NCI-H446 treated with DMSO at 0.1 percent for 48 hours (cell line): ENCODE results near the gene ABCB9.

Source experiments
- DNase-seq: peaks from one replicate; lab custom pipeline; 2025; lab: John Stamatoyannopoulos, UW

ABCB9 gene

GRCh38 chr12:122994781-122995502 lies 28.7 kb upstream of the ABCB9 start:
- DNase-seq = no peak

DNA sequence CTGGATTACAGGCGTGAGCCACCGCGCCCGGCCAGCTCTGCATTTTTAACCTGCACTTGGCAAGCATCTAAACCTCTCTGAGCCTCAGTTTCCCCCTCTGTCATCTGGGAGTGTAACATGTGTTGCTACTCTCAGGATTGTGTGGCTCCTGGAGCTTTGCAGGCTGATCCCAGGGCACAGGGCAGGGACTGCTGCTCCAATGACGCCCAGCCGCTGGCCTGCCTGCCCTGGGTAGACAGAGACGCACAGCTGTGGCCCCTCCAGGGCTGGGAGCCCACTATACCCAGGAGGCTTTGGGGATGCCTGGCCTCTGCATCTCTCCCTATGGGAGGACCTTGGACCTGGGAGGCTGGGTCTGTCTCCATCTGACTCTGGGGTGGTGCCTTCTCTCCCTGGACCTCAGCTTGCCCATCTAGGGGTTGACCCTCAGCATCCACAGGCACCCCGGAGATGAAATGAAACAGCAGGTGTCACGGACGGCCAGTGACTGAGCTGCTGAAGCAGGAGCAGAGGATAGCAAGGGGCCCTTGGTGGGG lies 27.9 kb upstream of the ABCB9 start:
- no peak for DNase-seq

DNA sequence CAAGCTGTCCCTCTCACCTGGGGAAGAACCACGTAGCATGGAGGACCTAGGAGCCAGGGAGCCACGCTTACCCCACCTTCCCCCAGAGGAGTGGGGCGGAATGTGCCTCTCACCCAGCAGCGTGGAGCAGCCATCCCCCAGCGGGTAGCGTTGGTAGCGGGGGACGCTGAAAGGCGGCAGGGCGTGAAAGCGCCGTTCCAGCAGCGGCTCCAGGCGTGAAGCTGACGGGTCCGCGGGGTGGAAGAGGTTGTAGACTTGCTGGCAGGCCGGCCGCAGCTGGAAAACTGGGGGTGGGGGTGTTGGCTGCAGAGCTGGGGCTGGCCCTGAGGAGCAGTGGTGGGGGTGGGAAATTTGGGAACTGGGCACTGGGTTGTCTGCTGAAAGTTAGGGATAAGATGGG lies 26.1 kb upstream of the ABCB9 start:
- DNase-seq = no peak

DNA sequence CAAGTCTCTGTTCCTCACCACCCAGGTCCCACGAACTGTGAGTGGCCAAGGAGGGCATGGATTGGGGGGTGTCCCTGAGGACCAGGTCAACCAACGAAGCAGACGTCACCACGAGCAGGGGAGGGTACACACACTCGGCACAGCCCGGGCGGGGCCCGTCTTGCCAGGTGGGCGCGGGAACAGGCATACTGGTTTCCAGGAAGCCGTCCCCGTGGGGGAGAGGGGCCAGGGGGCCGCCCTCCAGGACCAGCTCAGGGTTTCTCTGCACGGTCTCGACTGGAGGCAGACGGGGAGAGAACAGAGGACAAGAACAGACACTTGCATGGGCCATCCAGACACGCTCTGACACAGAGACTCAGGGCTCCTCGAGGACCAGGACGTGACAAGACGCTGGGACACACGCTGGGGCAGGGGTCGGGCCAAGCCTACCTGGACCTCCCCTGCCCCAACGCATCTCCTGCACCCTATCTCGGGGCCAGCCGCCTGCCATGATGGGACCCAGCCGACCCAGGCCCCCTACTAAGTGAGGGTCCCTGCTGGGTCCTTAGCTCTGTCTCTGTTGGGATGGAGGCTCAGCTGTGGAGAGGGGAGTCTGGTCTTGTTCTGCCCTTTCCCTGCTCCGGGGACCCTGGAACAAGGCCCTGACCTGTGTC lies 25.5 kb upstream of the ABCB9 start:
- DNase-seq = no peak

GRCh38 chr12:122990961-122991622 lies 24.8 kb upstream of the ABCB9 start:
- no peak for DNase-seq

GRCh38 chr12:122990561-122990960 lies 24.3 kb upstream of the ABCB9 start:
- no peak for DNase-seq

DNA sequence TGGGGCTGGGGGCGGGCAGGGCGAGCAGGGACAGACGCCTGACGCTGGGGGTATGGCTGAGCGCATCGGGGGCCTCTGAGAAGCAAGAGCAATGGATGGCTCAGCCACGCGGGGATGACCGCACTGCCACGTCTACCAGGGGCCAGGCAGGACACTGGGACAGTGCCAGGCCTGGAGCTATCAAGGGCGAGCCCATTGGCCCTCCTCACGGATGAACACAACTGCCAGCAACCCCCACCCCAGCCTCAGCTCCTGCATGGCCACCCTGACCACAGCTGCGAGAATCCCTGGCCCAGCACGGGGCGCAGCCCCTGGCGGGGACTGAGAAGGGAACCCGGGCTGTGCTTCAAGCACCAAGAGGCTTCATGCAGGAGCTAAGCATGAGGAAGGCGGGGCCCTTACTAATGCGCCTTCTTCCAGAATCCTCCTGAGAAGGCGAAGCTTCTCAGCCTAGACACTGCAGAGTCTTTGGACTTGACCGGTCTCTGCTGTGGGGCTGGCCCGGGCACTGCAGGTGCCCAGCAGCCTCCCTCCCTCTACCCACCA lies 23.7 kb upstream of the ABCB9 start:
- DNase-seq = no peak

DNA sequence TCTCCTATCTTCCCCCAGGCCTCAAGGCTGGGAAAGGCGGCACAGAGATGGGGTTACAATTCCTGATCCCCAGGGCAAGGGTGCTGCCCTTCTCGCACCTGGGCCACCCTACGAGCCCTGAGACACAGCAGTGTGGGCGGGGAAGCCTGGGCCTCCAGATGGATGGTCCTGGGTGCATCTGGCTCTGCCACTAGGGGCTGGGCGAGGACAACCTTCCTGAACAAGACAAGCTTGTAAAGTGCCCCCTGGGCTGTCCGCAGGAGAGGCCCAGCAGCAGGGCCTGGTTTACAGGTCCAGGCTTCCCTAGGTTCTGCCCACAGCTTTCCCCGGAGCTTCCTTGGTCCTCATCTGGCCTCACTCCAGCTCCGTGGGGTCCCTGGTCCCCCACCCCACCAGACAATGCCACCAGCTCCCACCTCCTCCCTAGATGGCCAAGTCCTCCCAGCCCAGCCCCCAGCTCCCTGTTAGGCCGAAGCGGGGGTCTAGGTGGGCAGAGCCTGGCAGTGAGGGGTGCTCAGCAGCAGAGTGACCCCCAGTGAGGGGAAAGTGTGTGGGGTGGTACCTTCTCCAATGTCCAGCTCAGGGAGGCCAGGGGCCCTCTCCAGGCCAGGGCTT lies 23.1 kb upstream of the ABCB9 start:
- no peak for DNase-seq

DNA sequence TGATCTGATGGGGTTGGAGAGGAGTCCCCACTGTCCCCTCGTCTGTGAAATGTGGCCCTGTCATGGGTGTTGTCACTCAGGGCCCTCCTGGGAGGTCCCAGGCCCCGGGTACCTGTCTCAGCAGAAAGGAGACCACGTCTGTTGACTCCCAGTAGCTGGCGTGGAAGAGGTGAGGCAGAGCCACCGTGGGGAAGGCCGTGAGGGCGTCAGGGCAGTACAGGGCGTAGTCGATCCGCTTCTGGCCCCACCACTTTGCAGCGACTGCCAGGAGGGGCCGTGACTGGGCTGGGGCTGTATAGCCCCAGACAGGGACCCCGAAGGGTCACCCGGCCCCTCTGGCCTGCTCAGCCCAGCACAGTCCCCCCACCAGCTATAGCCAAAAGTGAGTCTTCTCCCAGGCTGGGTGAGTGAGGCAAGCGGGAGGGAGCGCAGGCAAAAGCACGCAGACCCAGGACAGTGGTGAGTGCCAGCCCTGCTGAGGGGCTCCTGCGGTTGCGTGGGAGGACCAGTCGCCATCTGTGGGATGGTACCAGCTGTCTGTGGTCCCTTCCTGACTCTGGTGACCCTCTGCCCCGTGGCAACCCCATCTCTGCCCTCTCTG lies 22.4 kb upstream of the ABCB9 start:
- DNase-seq = no peak

- DNase-seq = no peak
Observed at GRCh38 chr12:122988036-122988435, 21.8 kb upstream of the ABCB9 start.

DNA sequence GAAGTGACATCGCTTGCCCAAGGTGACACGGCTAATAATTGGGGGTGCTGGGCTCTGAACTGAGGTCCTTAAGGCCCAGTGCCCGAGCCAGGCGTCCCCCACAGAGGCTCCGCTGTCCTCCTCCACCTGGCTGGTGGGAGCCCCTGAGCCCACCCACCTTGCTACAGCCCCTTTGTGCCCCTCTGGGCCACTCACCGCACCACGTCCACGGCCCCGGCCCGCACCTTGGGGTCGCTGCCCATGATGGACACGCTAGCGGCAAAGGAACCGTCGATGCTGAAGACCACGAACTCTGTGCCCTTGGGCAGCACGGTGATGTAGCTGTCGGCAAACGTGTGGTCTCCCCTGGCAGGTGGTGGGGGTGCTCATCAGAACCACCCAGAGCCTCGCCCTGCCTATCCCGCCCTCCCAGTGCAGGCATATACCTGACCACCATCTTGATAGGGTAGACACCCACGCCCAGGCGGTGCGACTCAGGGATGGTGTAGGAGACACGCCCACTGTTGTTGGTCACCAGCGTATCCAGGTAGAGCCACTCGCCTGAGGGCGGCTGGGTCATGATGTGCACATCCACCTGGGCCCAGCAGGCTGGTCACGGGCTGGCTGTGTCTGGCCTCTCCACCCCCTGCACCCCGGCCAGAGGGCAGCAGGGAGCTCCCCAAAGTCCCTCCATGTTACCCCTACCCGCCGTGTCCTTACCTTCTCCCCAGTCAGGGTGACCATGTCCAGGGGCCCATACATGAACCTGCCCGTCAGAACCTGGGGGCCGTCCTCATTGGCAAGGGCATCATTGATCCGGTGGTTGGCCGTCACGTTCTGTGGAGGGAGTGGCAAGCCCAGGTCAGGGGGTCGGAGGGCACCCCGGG lies 21.1 kb upstream of the ABCB9 start:
- DNase-seq = no peak

DNA sequence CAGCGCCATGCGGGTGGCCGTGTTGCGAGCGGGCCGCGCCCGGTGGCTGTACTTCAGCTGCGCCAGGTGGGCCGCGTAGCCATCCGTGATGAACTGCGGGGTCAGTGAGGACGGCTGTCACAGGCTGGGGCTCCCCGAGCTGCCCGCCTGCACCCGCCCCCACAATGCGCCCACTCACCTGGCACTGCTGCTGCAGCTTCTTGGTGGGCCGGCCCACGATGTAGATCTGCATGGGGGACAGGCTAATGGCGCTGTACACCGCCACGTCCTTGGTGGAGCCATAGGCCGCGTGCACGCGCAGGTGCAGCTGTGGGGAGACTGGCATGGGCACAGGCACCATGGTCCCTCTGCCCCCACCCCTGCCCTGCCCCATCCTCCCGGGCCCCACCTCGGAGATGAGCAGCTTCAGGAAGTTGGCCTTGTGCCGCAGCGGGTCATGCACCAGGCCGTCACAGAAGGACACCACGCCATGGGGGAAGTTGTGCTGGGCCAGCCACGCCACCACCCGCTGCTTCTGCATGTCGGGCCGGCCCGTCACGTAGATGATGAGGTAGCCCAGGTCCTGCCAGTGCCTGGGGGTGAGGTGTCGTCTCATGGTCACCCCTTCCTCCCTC lies 20.1 kb upstream of the ABCB9 start:
- DNase-seq = no peak

DNA sequence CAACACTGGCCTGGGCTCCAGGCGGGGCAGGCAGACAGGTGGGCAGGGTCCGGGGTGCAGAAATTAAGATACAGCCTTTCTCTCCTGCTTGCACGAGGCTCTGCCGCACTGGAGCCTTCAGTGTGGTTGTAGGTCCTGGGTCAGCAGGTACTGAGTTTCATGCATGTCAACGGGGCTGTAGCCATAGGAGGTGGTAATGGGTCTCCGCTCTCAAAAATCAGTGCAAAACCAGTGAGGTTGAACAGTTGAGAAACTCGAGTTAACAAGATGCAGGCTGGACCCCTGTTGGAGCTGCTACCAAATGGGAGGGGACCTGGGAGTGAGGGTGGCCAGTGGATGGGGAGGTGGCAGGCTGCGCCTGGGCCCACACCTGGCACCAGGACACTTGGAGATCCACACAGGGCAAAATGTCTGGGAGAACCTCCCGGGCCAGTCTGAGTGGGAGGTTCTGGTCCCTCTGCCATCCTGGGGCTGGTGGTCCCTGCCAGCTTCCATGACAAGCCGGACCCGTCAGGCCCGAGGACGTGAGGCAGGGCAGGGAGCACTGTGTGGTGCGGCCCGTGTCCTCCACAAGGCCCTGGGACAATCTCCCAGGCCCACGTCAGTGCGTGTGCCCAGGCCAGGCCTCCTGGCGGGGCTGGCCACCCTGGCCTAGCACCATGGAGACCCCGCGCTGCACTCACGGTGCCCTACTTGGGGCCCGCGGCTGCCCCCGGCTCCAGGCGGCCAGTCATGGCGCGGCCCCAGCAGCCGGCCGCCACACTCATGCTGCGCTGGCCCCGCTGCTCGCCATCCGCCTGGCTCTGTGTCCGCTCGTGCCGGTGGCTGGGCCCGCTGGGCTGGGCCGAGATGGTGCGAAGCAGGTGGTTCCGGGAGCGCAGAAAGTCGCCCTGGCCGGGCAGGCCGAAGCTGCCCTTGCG lies 19.3 kb upstream of the ABCB9 start:
- no peak for DNase-seq

GRCh38 chr12:122984612-122985337 lies 18.5 kb upstream of the ABCB9 start:
- DNase-seq = no peak

- no peak for DNase-seq
Observed at GRCh38 chr12:122983789-122984515, 17.7 kb upstream of the ABCB9 start.

- no peak for DNase-seq
Observed at GRCh38 chr12:122982963-122983788, 16.9 kb upstream of the ABCB9 start.

GRCh38 chr12:122982477-122982815 lies 16.2 kb upstream of the ABCB9 start:
- no peak for DNase-seq
